Uterus (tissue), 4 donors: Measurements from ENCODE around the gene PI4KA. TPM values are rescaled to one million over a fixed set of nuclear protein-coding genes. Genes with fewer than 3 reads are reported as not detected.
"Not testable (repeated sequence)": the region's sequence is repeated elsewhere in the genome, so short reads cannot be mapped to it uniquely, and the experiment has no call there.

Source experiments
- DNase-seq, 2 donors: peaks; one replicate each; pipeline ENCODE4 v3.0.0-alpha.2; 2019 to 2020
- H3K27ac ChIP-seq, 2 donors: fragments of 200-600 bp; sonication (generic); 1 replicate in 1 of 2; 2 replicates in 1 of 2; pipeline ENCODE4 v1.5.1; 2016 to 2018
- H3K27me3 ChIP-seq, 2 donors: fragments of 200-600 bp; sonication (generic); one replicate each; pipeline ENCODE4 v1.5.1; 2018 to 2019; ENCODE audit warnings: control low read depth in 1 of 2
- H3K36me3 ChIP-seq, 2 donors: fragments of 200-600 bp; sonication (generic); one replicate each; pipeline ENCODE4 v1.5.1; 2019; ENCODE audit warnings: control low read depth in 1 of 2
- H3K4me1 ChIP-seq, 2 donors: fragments of 200-600 bp; sonication (generic); one replicate each; pipeline ENCODE4 v1.5.1; 2018 to 2019; ENCODE audit warnings: control low read depth in 1 of 2
- H3K4me3 ChIP-seq, 2 donors: fragments of 200-600 bp; sonication (generic); 1 replicate in 1 of 2; 2 replicates in 1 of 2; pipeline ENCODE4 v1.5.1; 2018 to 2019; ENCODE audit warnings: mild to moderate bottlenecking in 1 of 2
- H3K9me3 ChIP-seq, 2 donors: fragments of 200-600 bp; sonication (generic); one replicate each; pipeline ENCODE4 v1.5.1; 2019; ENCODE audit warnings: control low read depth in 1 of 2
- POLR2A ChIP-seq, 2 donors: fragments of 450-650 bp; IDR thresholded peaks; one replicate each; pipeline ENCODE4 v1.6.1; 2016; ENCODE audit warnings: antibody characterized with exemption in 2 of 2, mild to moderate bottlenecking in 1 of 2, moderate library complexity in 1 of 2
- intact Hi-C: fragments of 100-400 bp; cut with DNase I; formaldehyde crosslinking; loops from one replicate; pipeline ENCODE4 v1.15.1; 2023; ENCODE audit warnings: low total_unique reads
- total RNA-seq, 4 donors: library from RNA; depleted of rRNA in 3 of 4; stranded (reverse); fragments of >200 nt in 3 of 4; gene quantifications; one replicate each; pipeline versions ENCODE4 v1.1.0 to v1.2.4, GENCODE V29; 2014 to 2023
- TF ChIP-seq, protein P1 (sequence below), 4 experiments: fragments of 200-600 bp in 2 of 4; fragments of 450-650 bp in 2 of 4; sonication (generic) in 2 of 4; IDR thresholded peaks; one replicate each; pipeline ENCODE4 v1.5.1; 2016 to 2019; ENCODE audit warnings: antibody characterized with exemption in 4 of 4, mild to moderate bottlenecking in 2 of 4, moderate library complexity in 1 of 4
- donor health status: DM: yes; HTN: yes; CAD: no.

The PI4KA gene
- total RNA-seq, 4 donors from 2014 or later, result 48.9 to 238 (median 108) TPM

DNA sequence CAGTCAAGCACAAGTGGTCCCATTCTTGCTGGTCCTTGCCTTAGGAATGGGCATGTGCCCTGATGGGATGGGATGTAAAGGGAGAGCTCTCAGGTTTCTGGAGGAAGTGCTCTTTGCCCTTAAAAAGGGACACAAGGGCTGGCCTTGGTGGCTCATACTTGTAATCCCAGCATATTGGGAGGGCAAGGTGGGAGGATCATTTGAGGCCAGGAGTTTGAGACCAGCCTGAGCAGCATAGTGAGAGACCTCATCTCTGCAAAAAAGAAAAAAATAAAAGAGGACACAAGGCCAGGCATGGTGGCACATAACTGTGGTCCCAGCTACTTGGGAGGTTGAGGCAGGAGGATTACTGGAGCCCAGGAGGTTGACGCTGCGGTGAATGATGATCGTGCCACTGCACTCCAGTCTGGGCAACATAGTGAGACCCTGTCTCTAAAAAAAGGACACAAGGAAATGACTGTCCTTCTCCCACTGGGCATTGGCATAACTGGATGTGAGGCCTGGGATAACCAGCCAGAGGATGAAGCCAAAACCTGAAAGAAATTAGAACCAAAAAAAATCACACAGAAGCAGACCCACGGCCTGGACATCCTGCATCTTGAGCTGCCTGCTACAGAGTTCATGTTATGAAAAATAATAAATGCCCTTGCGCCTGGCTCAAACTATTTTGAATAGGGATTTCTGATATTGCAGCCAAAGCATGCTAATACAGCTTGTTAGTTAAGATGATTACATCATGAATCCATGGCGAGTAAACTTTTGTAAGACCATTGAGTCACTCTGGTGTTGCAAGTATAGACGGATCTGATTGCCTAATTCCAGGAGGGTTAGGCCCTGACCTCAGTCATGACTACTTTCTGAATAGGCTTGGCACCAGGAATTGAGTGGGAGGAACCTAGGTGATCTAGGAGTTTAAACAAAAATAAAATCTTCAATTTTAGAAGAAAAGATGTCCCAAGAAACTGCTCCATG is 45.7 kb upstream of the PI4KA start:
- Histone ChIP-seq H3K4me1 (no peaks in the 10 kb centered on the region), H3K27ac (peak overlapping the region in 1 of 2 donors; percentile 21), H3K27me3 (no peaks in the 10 kb centered on the region), H3K36me3 (no peaks in the 10 kb centered on the region), H3K4me3 (no peak overlapping the region), H3K9me3 (no peaks in the 10 kb centered on the region)
- no peak for TF ChIP-seq POLR2A (IDR thresholded peaks at IDR 0.05)
- TF ChIP-seq, protein P1, sequence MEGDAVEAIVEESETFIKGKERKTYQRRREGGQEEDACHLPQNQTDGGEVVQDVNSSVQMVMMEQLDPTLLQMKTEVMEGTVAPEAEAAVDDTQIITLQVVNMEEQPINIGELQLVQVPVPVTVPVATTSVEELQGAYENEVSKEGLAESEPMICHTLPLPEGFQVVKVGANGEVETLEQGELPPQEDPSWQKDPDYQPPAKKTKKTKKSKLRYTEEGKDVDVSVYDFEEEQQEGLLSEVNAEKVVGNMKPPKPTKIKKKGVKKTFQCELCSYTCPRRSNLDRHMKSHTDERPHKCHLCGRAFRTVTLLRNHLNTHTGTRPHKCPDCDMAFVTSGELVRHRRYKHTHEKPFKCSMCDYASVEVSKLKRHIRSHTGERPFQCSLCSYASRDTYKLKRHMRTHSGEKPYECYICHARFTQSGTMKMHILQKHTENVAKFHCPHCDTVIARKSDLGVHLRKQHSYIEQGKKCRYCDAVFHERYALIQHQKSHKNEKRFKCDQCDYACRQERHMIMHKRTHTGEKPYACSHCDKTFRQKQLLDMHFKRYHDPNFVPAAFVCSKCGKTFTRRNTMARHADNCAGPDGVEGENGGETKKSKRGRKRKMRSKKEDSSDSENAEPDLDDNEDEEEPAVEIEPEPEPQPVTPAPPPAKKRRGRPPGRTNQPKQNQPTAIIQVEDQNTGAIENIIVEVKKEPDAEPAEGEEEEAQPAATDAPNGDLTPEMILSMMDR (IDR thresholded peaks at IDR 0.05), result no peak
- intact Hi-C loops, result no loop called here
- peak; percentile 28 to 55 for DNase-seq

DNA sequence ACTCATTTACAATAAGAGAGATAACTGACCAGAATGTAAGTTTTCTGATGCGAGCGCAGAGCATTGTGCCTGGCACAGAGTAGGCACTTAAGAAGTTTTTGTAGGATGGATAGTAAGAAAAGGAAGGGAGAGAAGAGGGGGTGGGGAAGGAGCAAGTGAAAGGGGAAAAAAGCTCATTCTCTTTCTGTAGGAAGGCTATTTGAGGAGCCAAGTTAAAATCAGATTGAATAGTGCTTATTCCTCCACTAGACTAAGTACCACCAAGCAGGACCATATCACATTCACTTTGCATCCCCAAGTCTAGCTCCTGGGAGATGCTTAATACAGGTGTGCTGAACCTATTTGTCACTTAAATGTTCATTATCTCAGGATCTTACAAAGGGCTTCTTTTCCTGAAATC is 44.5 kb upstream of the PI4KA start:
- Histone ChIP-seq H3K36me3 (no peaks in the 10 kb centered on the region), H3K27ac (no peak overlapping the region), H3K27me3 (no peaks in the 10 kb centered on the region), H3K9me3 (no peaks in the 10 kb centered on the region), H3K4me1 (no peaks in the 10 kb centered on the region), H3K4me3 (no peak overlapping the region)
- TF ChIP-seq POLR2A (IDR thresholded peaks at IDR 0.05), result no peak
- TF ChIP-seq, protein P1 (IDR thresholded peaks at IDR 0.05), result no peak
- intact Hi-C loops, result no loop called here
- DNase-seq, result no peak

DNA sequence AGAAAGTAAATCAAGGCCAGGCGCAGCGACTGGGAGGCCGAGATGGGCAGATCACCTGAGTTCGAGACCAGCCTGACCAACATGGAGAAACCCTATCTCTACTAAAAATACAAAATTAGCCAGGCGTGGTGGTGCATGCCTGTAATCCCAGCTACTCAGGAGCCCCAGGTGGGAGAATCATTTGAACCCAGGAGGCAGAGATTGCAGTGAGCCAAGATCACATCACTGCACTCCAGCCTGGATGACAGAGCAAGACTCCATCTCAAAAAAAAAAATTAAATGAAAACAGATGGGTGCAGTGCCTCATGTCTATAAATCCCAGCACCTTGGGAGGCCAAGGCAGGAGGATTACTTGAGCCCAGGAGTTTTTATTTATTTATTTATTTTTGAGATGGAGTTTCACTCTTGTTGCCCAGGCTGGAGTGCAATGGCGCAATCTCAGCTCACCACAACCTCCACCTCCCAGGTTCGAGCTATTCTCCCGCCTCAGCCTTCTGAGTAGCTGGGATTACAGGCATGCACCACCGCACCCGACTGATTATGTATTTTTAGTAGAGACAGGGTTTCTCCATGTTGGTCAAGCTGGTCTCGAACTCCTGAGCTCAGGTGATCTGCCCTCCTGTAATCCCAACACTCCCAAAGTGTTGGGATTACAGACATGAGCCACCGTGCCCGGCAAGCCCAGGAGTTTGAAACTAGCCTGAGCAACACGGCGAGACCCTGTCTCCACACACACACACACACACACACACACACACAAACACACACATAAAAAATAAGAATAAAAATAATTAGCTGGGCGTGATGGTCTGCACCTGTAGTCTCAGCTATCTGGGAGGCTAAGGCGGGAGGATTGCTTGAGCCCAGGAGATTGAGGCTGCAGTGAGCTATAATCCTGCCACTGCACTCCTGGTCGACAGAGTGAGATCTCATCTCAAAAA is 42.8 kb upstream of the PI4KA start:
- H3K36me3 ChIP-seq, H3K9me3 ChIP-seq, H3K4me3 ChIP-seq, DNase-seq, H3K4me1 ChIP-seq, H3K27me3 ChIP-seq, H3K27ac ChIP-seq, intact Hi-C loops: not testable (repeated sequence)

DNA sequence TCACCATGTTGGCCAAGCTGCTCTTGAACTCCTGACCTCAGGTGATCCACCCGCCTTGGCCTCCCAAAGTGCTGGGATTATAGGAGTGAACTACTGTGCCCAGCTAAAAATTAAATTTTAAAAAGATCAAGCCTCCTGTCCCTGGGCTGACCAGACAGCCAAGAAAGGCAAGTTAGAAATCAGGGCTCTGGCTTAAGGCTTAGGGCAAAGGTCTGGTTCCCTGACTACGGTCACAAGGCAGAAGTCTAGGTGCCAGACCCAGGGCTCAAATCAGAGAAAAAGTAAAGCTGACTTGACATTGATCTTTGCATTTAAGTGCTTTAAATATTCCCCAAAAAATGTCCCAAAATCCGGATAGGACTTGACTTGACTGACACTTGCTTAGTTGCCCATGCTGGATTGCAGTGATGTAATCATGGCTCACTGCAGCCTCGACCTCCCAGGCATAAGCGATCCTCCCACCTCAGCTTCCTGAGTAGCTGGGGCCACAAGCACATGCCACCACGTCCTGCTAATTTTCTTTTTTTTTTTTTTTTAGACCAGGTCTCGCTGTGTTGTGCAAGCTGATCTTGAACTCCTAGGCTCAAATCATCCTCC is 41.3 kb upstream of the PI4KA start:
- no peak for DNase-seq
- intact Hi-C loops, result no loop called here
- no peaks in the 10 kb centered on the region for H3K9me3 ChIP-seq
- H3K4me1 ChIP-seq, result no peaks in the 10 kb centered on the region
- TF ChIP-seq POLR2A (IDR thresholded peaks at IDR 0.05), result no peak
- TF ChIP-seq, protein P1 (IDR thresholded peaks at IDR 0.05), result no peak
- H3K4me3 ChIP-seq, result no peak overlapping the region
- H3K27me3 ChIP-seq, result no peaks in the 10 kb centered on the region
- no peaks in the 10 kb centered on the region for H3K36me3 ChIP-seq
- no peak overlapping the region for H3K27ac ChIP-seq

GRCh38 chr22:20897737-20898136 is 39.1 kb upstream of the PI4KA start:
- H3K36me3 ChIP-seq, H3K4me3 ChIP-seq, intact Hi-C loops, H3K27me3 ChIP-seq, DNase-seq, H3K9me3 ChIP-seq, H3K4me1 ChIP-seq, H3K27ac ChIP-seq: not testable (repeated sequence)
